ENCODE data around the gene SULT1C4. TPM values are rescaled to one million over a fixed set of nuclear protein-coding genes. Genes with fewer than 3 reads are reported as not detected.

Gene SULT1C4
- total RNA-seq, 1 donor from 2014 or later, result 8.0 TPM

DNA sequence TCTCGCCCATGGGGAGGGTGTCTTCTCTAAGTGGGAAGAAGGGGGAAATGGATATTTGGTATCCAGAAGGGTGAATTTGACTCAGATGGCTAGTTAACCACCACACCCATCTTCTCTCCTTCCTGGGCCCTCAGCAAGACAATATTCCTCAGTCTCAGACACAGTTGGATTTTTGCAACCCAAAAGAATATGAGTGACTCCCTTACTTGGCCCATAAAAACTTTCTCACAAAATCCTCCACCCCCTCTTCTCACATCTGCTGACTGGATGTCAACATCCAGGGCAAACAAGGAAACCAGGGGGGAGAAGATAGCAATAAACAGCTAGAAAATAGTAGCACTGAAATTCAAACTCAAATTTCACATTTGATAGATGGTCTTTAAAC, 35.9 kb downstream of the SULT1C4 start:
- TF ChIP-seq, protein P1, sequence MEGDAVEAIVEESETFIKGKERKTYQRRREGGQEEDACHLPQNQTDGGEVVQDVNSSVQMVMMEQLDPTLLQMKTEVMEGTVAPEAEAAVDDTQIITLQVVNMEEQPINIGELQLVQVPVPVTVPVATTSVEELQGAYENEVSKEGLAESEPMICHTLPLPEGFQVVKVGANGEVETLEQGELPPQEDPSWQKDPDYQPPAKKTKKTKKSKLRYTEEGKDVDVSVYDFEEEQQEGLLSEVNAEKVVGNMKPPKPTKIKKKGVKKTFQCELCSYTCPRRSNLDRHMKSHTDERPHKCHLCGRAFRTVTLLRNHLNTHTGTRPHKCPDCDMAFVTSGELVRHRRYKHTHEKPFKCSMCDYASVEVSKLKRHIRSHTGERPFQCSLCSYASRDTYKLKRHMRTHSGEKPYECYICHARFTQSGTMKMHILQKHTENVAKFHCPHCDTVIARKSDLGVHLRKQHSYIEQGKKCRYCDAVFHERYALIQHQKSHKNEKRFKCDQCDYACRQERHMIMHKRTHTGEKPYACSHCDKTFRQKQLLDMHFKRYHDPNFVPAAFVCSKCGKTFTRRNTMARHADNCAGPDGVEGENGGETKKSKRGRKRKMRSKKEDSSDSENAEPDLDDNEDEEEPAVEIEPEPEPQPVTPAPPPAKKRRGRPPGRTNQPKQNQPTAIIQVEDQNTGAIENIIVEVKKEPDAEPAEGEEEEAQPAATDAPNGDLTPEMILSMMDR (conservative IDR thresholded peaks at IDR 0.05), result no peak
- no peak for DNase-seq (ENCODE audit: low read depth, low spot score)
- Mint-ChIP-seq H3K4me3 (no peak overlapping the region), H3K9me3 (peaks cover 5% of the 10 kb centered on the region), H3K27me3 (ENCODE audit: low read depth) (no peaks in the 10 kb centered on the region), H3K36me3 (ENCODE audit: low read depth) (no peaks in the 10 kb centered on the region), H3K4me1 (no peaks in the 10 kb centered on the region), H3K27ac (ENCODE audit: unreplicated experiment) (no peak overlapping the region)

GRCh38 chr2:108414256-108414876, 36.6 kb downstream of the SULT1C4 start:
- Mint-ChIP-seq H3K9me3 (peaks cover 5% of the 10 kb centered on the region), H3K4me1 (no peaks in the 10 kb centered on the region), H3K27me3 (ENCODE audit: low read depth) (no peaks in the 10 kb centered on the region), H3K36me3 (ENCODE audit: low read depth) (no peaks in the 10 kb centered on the region), H3K27ac (ENCODE audit: unreplicated experiment) (no peak overlapping the region), H3K4me3 (no peak overlapping the region)
- no peak for DNase-seq (ENCODE audit: low read depth, low spot score)
- TF ChIP-seq, protein P1 (conservative IDR thresholded peaks at IDR 0.05), result no peak

DNA sequence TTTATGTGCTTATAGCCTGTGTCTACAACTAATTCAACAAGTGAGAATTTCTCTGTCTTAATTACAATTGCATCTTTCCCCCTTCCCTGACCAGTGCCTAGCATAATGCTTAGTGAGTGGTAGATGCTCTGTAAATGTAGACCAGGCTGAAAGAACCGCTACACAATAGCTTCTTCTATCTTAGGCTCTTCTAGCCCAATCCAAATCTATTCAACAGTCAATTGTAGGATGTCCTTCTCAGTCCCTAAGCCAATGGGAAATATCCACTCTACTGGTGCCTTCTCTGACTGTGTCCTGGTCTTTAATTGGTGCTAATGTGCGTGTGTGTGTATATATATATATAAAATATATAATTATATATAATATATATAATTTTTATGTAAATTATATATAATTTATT, 37.2 kb downstream of the SULT1C4 start:
- no peak overlapping the region for H3K4me3 Mint-ChIP-seq
- H3K27me3 Mint-ChIP-seq (ENCODE audit: low read depth), result no peaks in the 10 kb centered on the region
- TF ChIP-seq, protein P1 (conservative IDR thresholded peaks at IDR 0.05), result no peak
- H3K4me1 Mint-ChIP-seq, result no peaks in the 10 kb centered on the region
- no peaks in the 10 kb centered on the region for H3K36me3 Mint-ChIP-seq (ENCODE audit: low read depth)
- DNase-seq (ENCODE audit: low read depth, low spot score), result no peak
- no peak overlapping the region for H3K27ac Mint-ChIP-seq (ENCODE audit: unreplicated experiment)
- H3K9me3 Mint-ChIP-seq, result peaks cover 5% of the 10 kb centered on the region

DNA sequence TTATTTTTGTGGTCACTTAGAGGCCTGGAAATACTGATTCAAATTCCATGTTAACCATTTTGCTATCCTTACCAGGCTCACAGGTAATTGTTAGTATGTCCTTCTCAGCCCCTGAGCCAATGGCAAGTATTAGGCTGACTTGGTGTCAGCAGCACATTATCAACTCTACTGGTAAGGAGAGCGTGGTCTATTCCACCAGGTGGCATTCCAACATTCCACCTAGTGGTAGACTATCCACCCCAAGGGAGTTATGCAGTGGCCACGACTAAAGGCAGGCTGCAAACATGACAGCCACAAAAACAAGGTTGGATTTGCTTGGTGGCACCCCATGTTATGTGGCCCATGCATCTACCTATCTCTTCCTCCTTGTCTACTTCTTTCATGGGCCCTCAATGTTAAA, 39.5 kb downstream of the SULT1C4 start:
- DNase-seq (ENCODE audit: low read depth, low spot score), result no peak
- Mint-ChIP-seq H3K4me1 (no peaks in the 10 kb centered on the region), H3K27ac (ENCODE audit: unreplicated experiment) (no peak overlapping the region), H3K36me3 (ENCODE audit: low read depth) (no peaks in the 10 kb centered on the region), H3K27me3 (ENCODE audit: low read depth) (no peaks in the 10 kb centered on the region), H3K4me3 (no peak overlapping the region), H3K9me3 (peaks cover 5% of the 10 kb centered on the region)
- TF ChIP-seq, protein P1 (conservative IDR thresholded peaks at IDR 0.05), result no peak

DNA sequence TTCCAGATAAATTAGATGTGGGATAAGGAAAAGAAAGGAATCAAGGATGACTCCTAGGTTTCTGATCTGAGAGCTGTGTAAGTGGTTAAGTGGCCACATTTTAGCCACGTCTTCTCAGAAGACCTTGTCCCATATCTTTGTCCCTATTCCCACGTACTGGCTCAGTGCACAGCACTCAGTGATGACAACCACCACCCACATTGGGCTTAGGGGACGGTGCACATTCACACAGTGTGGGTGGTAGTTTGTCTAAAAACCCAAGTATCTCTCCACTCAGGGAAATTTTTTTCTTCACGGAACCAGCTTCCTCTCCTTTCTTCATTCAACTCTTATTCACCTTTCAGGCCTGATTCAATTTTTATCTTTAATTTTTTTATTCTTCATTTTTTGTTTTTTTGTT, 40.7 kb downstream of the SULT1C4 start:
- peaks cover 5% of the 10 kb centered on the region for H3K9me3 Mint-ChIP-seq
- no peak overlapping the region for H3K27ac Mint-ChIP-seq (ENCODE audit: unreplicated experiment)
- DNase-seq (ENCODE audit: low read depth, low spot score), result no peak
- no peak overlapping the region for H3K4me3 Mint-ChIP-seq
- H3K36me3 Mint-ChIP-seq (ENCODE audit: low read depth), result no peaks in the 10 kb centered on the region
- TF ChIP-seq, protein P1 (conservative IDR thresholded peaks at IDR 0.05), result no peak
- no peaks in the 10 kb centered on the region for H3K4me1 Mint-ChIP-seq
- H3K27me3 Mint-ChIP-seq (ENCODE audit: low read depth), result no peaks in the 10 kb centered on the region

Measured in neural crest cell (in vitro differentiated cells).